ENCODE results near the gene KRTAP19-3. TPM values are rescaled to one million over a fixed set of nuclear protein-coding genes. Genes with fewer than 3 reads are reported as not detected.

Gene KRTAP19-3
- total and polyA plus RNA-seq, 2 donors (not counting 1 experiment from before 2014, with no cell fraction given): not detected

DNA sequence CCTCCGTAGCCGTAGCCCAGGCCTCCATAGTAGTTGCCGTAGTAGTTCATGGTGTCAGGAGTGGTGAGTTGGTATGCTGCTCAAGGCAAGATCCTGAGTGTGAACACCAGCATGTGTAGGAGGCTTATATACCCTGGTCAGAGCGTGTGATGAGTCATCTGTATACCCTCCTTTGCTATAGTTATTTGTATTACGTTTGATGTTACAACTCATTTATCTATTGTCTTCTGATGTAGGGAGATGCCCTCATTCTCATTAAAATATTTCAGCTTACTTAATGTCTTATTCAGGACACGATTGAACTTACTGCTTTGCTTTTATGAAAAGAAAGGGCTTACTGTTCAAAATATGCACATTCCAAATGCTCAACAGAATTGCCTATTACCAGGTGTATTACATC, 10.2 kb upstream of the KRTAP19-3 start, which contains the start of gene KRTAP19-5:
KRTAP19-5 (minus strand) TSS at position 101 of the 400 bp plus-strand sequence; CDS start at position 50, 51 bp downstream.
- Mint-ChIP-seq H3K4me3 (no peak within 1 kb of the TSS), H3K9me3 (ENCODE audit: insufficient read depth) (no peaks in the 10 kb centered on the region), H3K27me3 (no peaks in the 10 kb centered on the region), H3K27ac (no peak within 1 kb of the TSS), H3K4me1 (no peaks in the 10 kb centered on the region)
- Histone ChIP-seq H3K79me2 (ENCODE audit: control insufficient read depth, insufficient read depth, low read length) (no peaks in the 10 kb centered on the region), H3K4me1 (ENCODE audit: control insufficient read depth in 2 of 2, insufficient read depth in 2 of 2, low read length in 2 of 2) (no peaks in the 10 kb centered on the region), H3K4me3 (ENCODE audit: control extremely low read depth in 1 of 5, extremely low read depth in 1 of 5, insufficient read depth in 1 of 5, low read depth in 2 of 5, low read length in 4 of 5) (no peak within 1 kb of the TSS), H3K9me3 (ENCODE audit: control extremely low read depth in 1 of 3, control insufficient read depth in 2 of 3, insufficient read depth in 1 of 3, low read length in 2 of 3) (peaks cover 0 to 2% (median 0%) of the 10 kb centered on the region in 3 donors), H3K4me2 (replicated peaks; ENCODE audit: low read depth, low read length, poor library complexity, severe bottlenecking) (no peak within 1 kb of the TSS), H3K27ac (ENCODE audit: low read length in 2 of 2) (no peak within 1 kb of the TSS), H2AFZ (ENCODE audit: insufficient read depth, low read depth, low read length, poor library complexity, severe bottlenecking) (no peak within 1 kb of the TSS), H4K20me1 (ENCODE audit: control insufficient read depth, insufficient read depth, low read length, poor library complexity, severe bottlenecking) (no peaks in the 10 kb centered on the region), H3K27me3 (replicated peaks in 1 of 4; ENCODE audit: control extremely low read depth in 1 of 4, control insufficient read depth in 3 of 4, insufficient read depth in 4 of 4, low read length in 3 of 4) (no peaks in the 10 kb centered on the region), H3K36me3 (replicated peaks in 1 of 2; ENCODE audit: control extremely low read depth in 1 of 2, control insufficient read depth in 1 of 2, extremely low read depth in 1 of 2, insufficient read depth in 2 of 2, low read length in 1 of 2) (no peaks in the 10 kb centered on the region), H3K9ac (ENCODE audit: low read length) (no peak within 1 kb of the TSS)
- ChIA-PET CTCF (no interaction called here), POLR2A (no interaction called here)
- TF ChIP-seq CTCF (IDR thresholded peaks at IDR 0.05) (no peak), EZH2 (IDR thresholded peaks at IDR 0.05; ENCODE audit: borderline replicate concordance, insufficient read depth, low read depth, low read length, poor library complexity, severe bottlenecking) (no peak)
- whole genome bisulfite sequencing (ENCODE audit: insufficient coverage): 100% methylated on average over 1 of the region's 6 CpGs
- intact Hi-C loops (cut with micrococcal nuclease): no loop called here
- no peak for DNase-seq
- no peak for ATAC-seq (ENCODE audit: low read depth)

- Histone ChIP-seq H3K79me2 (ENCODE audit: control insufficient read depth, insufficient read depth, low read length) (no peaks in the 10 kb centered on the region), H3K4me3 (ENCODE audit: control extremely low read depth in 1 of 5, extremely low read depth in 1 of 5, insufficient read depth in 1 of 5, low read depth in 2 of 5, low read length in 4 of 5) (no peak within 1 kb of the TSS), H3K36me3 (replicated peaks in 1 of 2; ENCODE audit: control extremely low read depth in 1 of 2, control insufficient read depth in 1 of 2, extremely low read depth in 1 of 2, insufficient read depth in 2 of 2, low read length in 1 of 2) (no peaks in the 10 kb centered on the region), H3K4me2 (replicated peaks; ENCODE audit: low read depth, low read length, poor library complexity, severe bottlenecking) (no peak within 1 kb of the TSS), H3K27ac (ENCODE audit: low read length in 2 of 2) (no peak within 1 kb of the TSS), H3K9ac (ENCODE audit: low read length) (no peak within 1 kb of the TSS), H2AFZ (ENCODE audit: insufficient read depth, low read depth, low read length, poor library complexity, severe bottlenecking) (no peak within 1 kb of the TSS), H3K4me1 (ENCODE audit: control insufficient read depth in 2 of 2, insufficient read depth in 2 of 2, low read length in 2 of 2) (no peaks in the 10 kb centered on the region), H3K27me3 (replicated peaks in 1 of 4; ENCODE audit: control extremely low read depth in 1 of 4, control insufficient read depth in 3 of 4, insufficient read depth in 4 of 4, low read length in 3 of 4) (no peaks in the 10 kb centered on the region), H3K9me3 (ENCODE audit: control extremely low read depth in 1 of 3, control insufficient read depth in 2 of 3, insufficient read depth in 1 of 3, low read length in 2 of 3) (peaks cover 0 to 9% (median 0%) of the 10 kb centered on the region in 3 donors), H4K20me1 (ENCODE audit: control insufficient read depth, insufficient read depth, low read length, poor library complexity, severe bottlenecking) (no peaks in the 10 kb centered on the region)
- no peak within 1 kb of the TSS for H3K4me3 Mint-ChIP-seq
- H3K9me3 Mint-ChIP-seq (ENCODE audit: insufficient read depth): no peaks in the 10 kb centered on the region
- intact Hi-C loops (cut with micrococcal nuclease): no loop called here
- no peak within 1 kb of the TSS for H3K27ac Mint-ChIP-seq
- ChIA-PET CTCF (no interaction called here), POLR2A (no interaction called here)
- no peak for TF ChIP-seq CTCF (IDR thresholded peaks at IDR 0.05)
- no peak for TF ChIP-seq EZH2 (IDR thresholded peaks at IDR 0.05; ENCODE audit: borderline replicate concordance, insufficient read depth, low read depth, low read length, poor library complexity, severe bottlenecking)
- WGBS (ENCODE audit: insufficient coverage): no CpG with 5 or more reads among the region's 4 CpGs
- H3K4me1 Mint-ChIP-seq: no peaks in the 10 kb centered on the region
- ATAC-seq (ENCODE audit: low read depth) (no peak), DNase-seq (no peak)
- H3K27me3 Mint-ChIP-seq: no peaks in the 10 kb centered on the region
These were observed 5.3 kb upstream of the KRTAP19-3 start, which contains the start of gene KRTAP19-4 for GRCh38 chr21:30497065-30497464. Gene KRTAP19-4 (minus strand): TSS chr21:30497165. CDS start chr21:30497110, 55 bp downstream.

Data from B cell (primary cell).